Measurements from ENCODE around the gene SNRPA1. TPM values are rescaled to one million over a fixed set of nuclear protein-coding genes. Genes with fewer than 3 reads are reported as not detected.

SNRPA1 gene
- total RNA-seq, 4 donors from 2014 or later: 19.9 to 35.7 (median 25.2) TPM

GRCh38 chr15:101250873-101251829, 43.9 kb downstream of the SNRPA1 start:
- Histone ChIP-seq H3K27me3 (no peaks in the 10 kb centered on the region), H3K36me3 (peaks cover 0 to 10% (median 0%) of the 10 kb centered on the region in 4 donors), H3K4me3 (peak overlapping the region; percentile 71 to 95 (median 86)), H3K27ac (replicated peaks in 1 of 4) (peak overlapping the region; percentile 88 to 94 (median 91)), H3K9me3 (no peaks in the 10 kb centered on the region), H3K4me1 (peaks cover 28 to 56% (median 53%) of the 10 kb centered on the region in 4 donors)
- WGBS: under 1% methylated on average over 30 of the region's 150 CpGs
- DNase-seq (ENCODE audit: extremely low spot score): no peak
- intact Hi-C loops (cut with DNase I): loop anchor here (2.0 to 10.0 kb wide), 3 partner anchors 64 to 336 kb away; partner anchors contain the start of gene LRRK1
- no peak for TF ChIP-seq POLR2A (IDR thresholded peaks at IDR 0.05; ENCODE audit: low read depth)
- TF ChIP-seq CTCF (IDR thresholded peaks at IDR 0.05): no peak
- no peak for TF ChIP-seq POLR2AphosphoS5 (IDR thresholded peaks at IDR 0.05)
- no peak for TF ChIP-seq EP300 (IDR thresholded peaks at IDR 0.05)

GRCh38 chr15:101250341-101250831, 44.7 kb downstream of the SNRPA1 start:
- Histone ChIP-seq H3K4me3 (peak overlapping the region; percentile 71 to 95 (median 86)), H3K27me3 (no peaks in the 10 kb centered on the region), H3K36me3 (peaks cover 0 to 10% (median 0%) of the 10 kb centered on the region in 4 donors), H3K27ac (replicated peaks in 1 of 4) (peak overlapping the region; percentile 81 to 88 (median 84)), H3K4me1 (peaks cover 28 to 64% (median 61%) of the 10 kb centered on the region in 4 donors), H3K9me3 (no peaks in the 10 kb centered on the region)
- DNase-seq (ENCODE audit: extremely low spot score): no peak
- WGBS: 15% methylated on average over 6 of the region's 6 CpGs
- TF ChIP-seq POLR2A (IDR thresholded peaks at IDR 0.05; ENCODE audit: low read depth) (no peak), POLR2AphosphoS5 (IDR thresholded peaks at IDR 0.05) (peak in 1 of 2 donors; percentile 32)
- intact Hi-C loops (cut with DNase I): loop anchor here (2.0 to 10.0 kb wide), 3 partner anchors 63 to 336 kb away; partner anchors contain the start of gene LRRK1

- Histone ChIP-seq H3K36me3 (peaks cover 0 to 10% (median 0%) of the 10 kb centered on the region in 4 donors), H3K27me3 (no peaks in the 10 kb centered on the region), H3K27ac (replicated peaks in 1 of 4) (no peak overlapping the region), H3K4me3 (no peak overlapping the region), H3K9me3 (no peaks in the 10 kb centered on the region), H3K4me1 (peaks cover 42 to 85% (median 82%) of the 10 kb centered on the region in 4 donors)
- no peak for DNase-seq (ENCODE audit: extremely low spot score)
- no peak for TF ChIP-seq POLR2AphosphoS5 (IDR thresholded peaks at IDR 0.05)
- TF ChIP-seq POLR2A (IDR thresholded peaks at IDR 0.05; ENCODE audit: low read depth): no peak
- no peak for TF ChIP-seq EP300 (IDR thresholded peaks at IDR 0.05)
- TF ChIP-seq CTCF (IDR thresholded peaks at IDR 0.05): no peak
- 69% methylated on average over 3 of the region's 3 CpGs for WGBS
- intact Hi-C loops (cut with DNase I): loop anchor here (5.0 kb wide), 1 partner anchor 46 kb away; no protein-coding TSS in a partner anchor
These were observed 46.8 kb downstream of the SNRPA1 start for GRCh38 chr15:101248274-101248673.

GRCh38 chr15:101246824-101247745, 48.0 kb downstream of the SNRPA1 start:
- intact Hi-C loops (cut with DNase I): loop anchor here (5.0 kb wide), 1 partner anchor 45 kb away; no protein-coding TSS in a partner anchor
- Histone ChIP-seq H3K4me3 (no peak overlapping the region), H3K36me3 (peaks cover 0 to 10% (median 0%) of the 10 kb centered on the region in 4 donors), H3K27ac (replicated peaks in 1 of 4) (peak overlapping the region in 3 of 4 donors; percentile 13 to 21 (median 15)), H3K9me3 (no peaks in the 10 kb centered on the region), H3K27me3 (no peaks in the 10 kb centered on the region), H3K4me1 (peaks cover 54 to 87% (median 84%) of the 10 kb centered on the region in 4 donors)
- WGBS: 83% methylated on average over 10 of the region's 10 CpGs
- DNase-seq (ENCODE audit: extremely low spot score): no peak
- no peak for TF ChIP-seq POLR2AphosphoS5 (IDR thresholded peaks at IDR 0.05)

GRCh38 chr15:101246391-101246790, 48.7 kb downstream of the SNRPA1 start:
- peak overlapping the region in 2 of 4 donors; percentile 13 to 15 for H3K27ac ChIP-seq (replicated peaks in 1 of 4)

More at GRCh38 chr15:101246391-101246790, 48.7 kb downstream of the SNRPA1 start:
- no peak for DNase-seq (ENCODE audit: extremely low spot score)
- intact Hi-C loops (cut with DNase I): loop anchor here (5.0 kb wide), 1 partner anchor 44 kb away; no protein-coding TSS in a partner anchor
- WGBS: 65% methylated on average over 6 of the region's 6 CpGs
- Histone ChIP-seq H3K4me1 (peaks cover 55 to 94% (median 90%) of the 10 kb centered on the region in 4 donors), H3K4me3 (no peak overlapping the region), H3K36me3 (peaks cover 0 to 10% (median 0%) of the 10 kb centered on the region in 4 donors), H3K27me3 (no peaks in the 10 kb centered on the region), H3K9me3 (no peaks in the 10 kb centered on the region)
- TF ChIP-seq CTCF (IDR thresholded peaks at IDR 0.05) (no peak), POLR2AphosphoS5 (IDR thresholded peaks at IDR 0.05) (no peak), EP300 (IDR thresholded peaks at IDR 0.05) (no peak), POLR2A (IDR thresholded peaks at IDR 0.05; ENCODE audit: low read depth) (no peak)

Measured in esophagus muscularis mucosa (tissue), 4 donors.